ENCODE results near the gene AP1B1.

GRCh38 chr22:29369460-29369859 is 18.9 kb downstream of the AP1B1 start:
- TF ChIP-seq CTCF (IDR thresholded peaks at IDR 0.05; ENCODE audit: poor library complexity, severe bottlenecking) (no peak), POLR2AphosphoS5 (IDR thresholded peaks at IDR 0.05) (no peak), REST (IDR thresholded peaks at IDR 0.05; ENCODE audit: borderline replicate concordance) (no peak), EP300 (conservative IDR thresholded peaks at IDR 0.05; ENCODE audit: poor library complexity, severe bottlenecking) (no peak), TAF1 (IDR thresholded peaks at IDR 0.05; ENCODE audit: low read depth) (no peak), SMC3 (conservative IDR thresholded peaks at IDR 0.05; ENCODE audit: poor library complexity) (no peak), RAD21 (conservative IDR thresholded peaks at IDR 0.05) (no peak)
